Endothelial cell of umbilical vein (primary cell): ENCODE measurements around the gene LRIT2. TPM values are rescaled to one million over a fixed set of nuclear protein-coding genes. Genes with fewer than 3 reads are reported as not detected.

Source experiments
- BruUV-seq: library from RNA; stranded (reverse); fragments of 400-500 nt; replicated peaks from 2 replicates; lab custom pipeline; 2021; lab: Mats Ljungman, UMichigan
- CTCF ChIA-PET: fragments of 300-600, 350-600 bp; sonication (Branson Sonifier 250); formaldehyde crosslinking; loops from one replicate; lab custom pipeline; 2021; ENCODE audit warnings: antibody characterized with exemption, inconsistent platforms; lab: Charles Lee
- POLR2A ChIA-PET: fragments of 300-600, 350-600 bp; sonication (Branson Sonifier 250); formaldehyde crosslinking; loops from one replicate; lab custom pipeline; 2021; ENCODE audit warnings: antibody characterized with exemption, inconsistent platforms; lab: Charles Lee
- DNase-seq: peaks from one replicate; pipeline ENCODE4 v3.0.0-alpha.2; 2011; ENCODE audit warnings: low read depth, low spot score
- FAIRE-seq: peaks from 2 replicates; lab custom pipeline; 2011; peaks lifted over from hg19 to GRCh38; lab: Jason Lieb, UNC
- H2AFZ ChIP-seq: 2 replicates; pipeline ENCODE4 v1.6.0; 2012; ENCODE audit warnings: low read depth, low read length, control low read depth, inconsistent platforms
- H3K27ac ChIP-seq: 2 replicates; pipeline ENCODE4 v1.5.1; 2011; ENCODE audit warnings: low read depth, mild to moderate bottlenecking, control low read depth, low read length, moderate library complexity; ENCODE audit not compliant: insufficient read depth
- H3K27me3 ChIP-seq, 2 experiments: 2 replicates each; pipeline versions ENCODE4 v1.6.0 to v1.6.1; 2011; ENCODE audit warnings: low read length in 2 of 2, mixed read lengths in 1 of 2; ENCODE audit not compliant: control insufficient read depth in 2 of 2, insufficient read depth in 2 of 2
- H3K36me3 ChIP-seq, 2 experiments: 2 replicates in 1 of 2; 3 replicates in 1 of 2; pipeline ENCODE4 v1.5.1; 2011; ENCODE audit warnings: low read length in 2 of 2, mild to moderate bottlenecking in 1 of 2, moderate library complexity in 1 of 2; ENCODE audit not compliant: control insufficient read depth in 2 of 2, insufficient read depth in 2 of 2; ENCODE audit errors: extremely low read depth in 1 of 2
- H3K4me1 ChIP-seq: 3 replicates; pipeline ENCODE4 v1.5.1; 2011; ENCODE audit warnings: mild to moderate bottlenecking, low read length; ENCODE audit not compliant: control insufficient read depth, insufficient read depth; ENCODE audit errors: extremely low read depth
- H3K4me2 ChIP-seq: 2 replicates; pipeline ENCODE4 v1.6.1; 2011; ENCODE audit warnings: low read length, control low read depth, mixed read lengths; ENCODE audit not compliant: insufficient read depth
- H3K4me3 ChIP-seq, 3 experiments: fragments of 200-600 bp in 1 of 3; sonication (generic), shearing (Covaris generic) in 1 of 3; replicated peaks in 1 of 3; 2 replicates each; pipeline ENCODE4 v1.5.1; 2011 to 2016; ENCODE audit warnings: control low read depth in 3 of 3, low read length in 3 of 3, mild to moderate bottlenecking in 2 of 3, inconsistent platforms in 1 of 3, low read depth in 1 of 3, moderate library complexity in 1 of 3; ENCODE audit not compliant: insufficient read depth in 1 of 3
- H3K79me2 ChIP-seq: 2 replicates; pipeline ENCODE4 v1.6.0; 2012; ENCODE audit warnings: low read length, inconsistent platforms; ENCODE audit not compliant: control insufficient read depth, insufficient read depth
- H3K9ac ChIP-seq: replicated peaks from 2 replicates; pipeline ENCODE3; 2011; ENCODE audit warnings: low read length, control low read depth; ENCODE audit not compliant: insufficient read depth; ENCODE audit errors: extremely low read depth
- H3K9me1 ChIP-seq: replicated peaks from 3 replicates; pipeline ENCODE4 v1.6.0; 2011; ENCODE audit warnings: mild to moderate bottlenecking, low read length; ENCODE audit not compliant: control insufficient read depth, insufficient read depth; ENCODE audit errors: extremely low read depth
- H3K9me3 ChIP-seq: replicated peaks from 2 replicates; pipeline ENCODE4 v1.5.1; 2012; ENCODE audit warnings: low read length, inconsistent platforms; ENCODE audit not compliant: control insufficient read depth, insufficient read depth
- H4K20me1 ChIP-seq: replicated peaks from 2 replicates; pipeline ENCODE3; 2011; ENCODE audit warnings: mild to moderate bottlenecking, low read length; ENCODE audit not compliant: control insufficient read depth, insufficient read depth; ENCODE audit errors: extremely low read depth
- CTCF ChIP-seq, 2 donors: IDR thresholded peaks; 1 replicate in 1 of 2; 2 replicates in 1 of 2; pipeline ENCODE4 v1.5.1; 2011; ENCODE audit warnings: low read length in 2 of 2, mild to moderate bottlenecking in 2 of 2, moderate library complexity in 2 of 2, control low read depth in 1 of 2, inconsistent platforms in 1 of 2, low read depth in 1 of 2; ENCODE audit not compliant: insufficient read depth in 1 of 2; ENCODE audit errors: extremely low read depth in 1 of 2
- EZH2 ChIP-seq: IDR thresholded peaks from 2 replicates; pipeline ENCODE4 v1.6.1; 2012; ENCODE audit warnings: borderline replicate concordance, low read depth, mild to moderate bottlenecking, moderate library complexity, low read length, inconsistent platforms; ENCODE audit not compliant: severe bottlenecking
- FOS ChIP-seq: IDR thresholded peaks from 2 replicates; pipeline ENCODE4 v1.6.1; 2011; ENCODE audit warnings: mild to moderate bottlenecking, low read length, moderate library complexity, borderline replicate concordance; ENCODE audit not compliant: insufficient read depth
- GATA2 ChIP-seq: IDR thresholded peaks from 2 replicates; pipeline ENCODE4 v1.7.0; 2011; ENCODE audit warnings: low read depth, mild to moderate bottlenecking, moderate library complexity, mixed read lengths, low read length; ENCODE audit not compliant: insufficient read length, insufficient read depth
- JUN ChIP-seq: IDR thresholded peaks from 2 replicates; pipeline ENCODE4 v1.6.1; 2011; ENCODE audit warnings: borderline replicate concordance, low read depth; ENCODE audit not compliant: insufficient read length, insufficient read depth
- MAX ChIP-seq: IDR thresholded peaks from 2 replicates; pipeline ENCODE4 v1.6.1; 2011; ENCODE audit not compliant: insufficient read depth, insufficient read length
- MYC ChIP-seq: IDR thresholded peaks from one replicate; pipeline ENCODE4 v1.6.1; 2011; ENCODE audit warnings: mild to moderate bottlenecking, low read depth, low read length
- POLR2A ChIP-seq: IDR thresholded peaks from 2 replicates; pipeline ENCODE4 v1.6.1; 2012; ENCODE audit warnings: low read depth, mild to moderate bottlenecking, control low read depth, low read length
- POLR2AphosphoS5 ChIP-seq: IDR thresholded peaks from 2 replicates; pipeline ENCODE4 v1.6.1; 2012; ENCODE audit warnings: low read depth, mild to moderate bottlenecking, control low read depth, low read length, moderate library complexity; ENCODE audit not compliant: insufficient read depth
- dilution Hi-C: fragments of 300-500 bp; cut with MboI; formaldehyde crosslinking; loops from one replicate; pipeline ENCODE4 v1.15.0; 2019; ENCODE audit warnings: low sequenced_read_pairs; ENCODE audit not compliant: extremely low pct_ligation_motif_present
- intact Hi-C: fragments of 100-400 bp; cut with micrococcal nuclease; formaldehyde crosslinking; loops from one replicate; pipeline ENCODE4 v1.10.0; 2022
- polyA plus RNA-seq, 4 experiments: library from polyadenylated mRNA; depleted of rRNA in 3 of 4; stranded (reverse) in 3 of 4; unstranded in 1 of 4; fragments of >200 nt; gene quantifications; 2 replicates each; pipeline versions ENCODE4 v1.2.1 to v1.2.3, GENCODE V29; 2011 to 2012; ENCODE audit warnings: missing spikeins in 1 of 4
- total RNA-seq: library from RNA; stranded (reverse); gene quantifications from 2 replicates; pipeline ENCODE4 v1.2.3, GENCODE V29; 2021

LRIT2 gene
- total and polyA plus RNA-seq, 2 donors (not counting 3 experiments of a cell fraction or from before 2014, with no cell fraction given), result not detected

GRCh38 chr10:84178160-84178609 lies 47.2 kb downstream of the LRIT2 start:
- no peak overlapping the region for H3K27ac ChIP-seq
- DNase-seq (no peak), FAIRE-seq (no peak)
- dilution Hi-C loops (no loop called here), intact Hi-C loops (no loop called here)
- no peaks in the 10 kb centered on the region for H4K20me1 ChIP-seq
- POLR2A ChIA-PET, result no interaction called here
- H3K4me1 ChIP-seq, result no peaks in the 10 kb centered on the region
- BruUV-seq, result no TSS peak
- H3K9ac ChIP-seq, result no peak overlapping the region
- H3K36me3 ChIP-seq, result no peaks in the 10 kb centered on the region
- H3K27me3 ChIP-seq, result no peaks in the 10 kb centered on the region
- H2AFZ ChIP-seq, result no peak overlapping the region
- no peak overlapping the region for H3K4me3 ChIP-seq
- H3K79me2 ChIP-seq, result no peaks in the 10 kb centered on the region
- TF ChIP-seq EZH2, result no peak
- no peak for TF ChIP-seq MYC
- TF ChIP-seq MAX, result no peak
- TF ChIP-seq FOS, result no peak
- no peak for TF ChIP-seq POLR2AphosphoS5
- TF ChIP-seq CTCF (IDR thresholded peaks at IDR 0.05; ENCODE audit: extremely low read depth in 1 of 2, insufficient read depth in 1 of 2, low read depth in 1 of 2, low read length in 2 of 2), result no peak
- no peak for TF ChIP-seq POLR2A
- no peak for TF ChIP-seq JUN
- TF ChIP-seq GATA2, result no peak
- CTCF ChIA-PET, result no interaction called here
- H3K4me2 ChIP-seq, result no peak overlapping the region
- no peaks in the 10 kb centered on the region for H3K9me1 ChIP-seq
- no peaks in the 10 kb centered on the region for H3K9me3 ChIP-seq
